Inflammatory macrophage treated with lipopolysaccharide for 4 hours (primary cell): ENCODE results near the gene PCBP3.

Experiments
- DNase-seq: peaks from one replicate; pipeline ENCODE4 v3.0.0-alpha.2; 2020

Gene PCBP3

DNA sequence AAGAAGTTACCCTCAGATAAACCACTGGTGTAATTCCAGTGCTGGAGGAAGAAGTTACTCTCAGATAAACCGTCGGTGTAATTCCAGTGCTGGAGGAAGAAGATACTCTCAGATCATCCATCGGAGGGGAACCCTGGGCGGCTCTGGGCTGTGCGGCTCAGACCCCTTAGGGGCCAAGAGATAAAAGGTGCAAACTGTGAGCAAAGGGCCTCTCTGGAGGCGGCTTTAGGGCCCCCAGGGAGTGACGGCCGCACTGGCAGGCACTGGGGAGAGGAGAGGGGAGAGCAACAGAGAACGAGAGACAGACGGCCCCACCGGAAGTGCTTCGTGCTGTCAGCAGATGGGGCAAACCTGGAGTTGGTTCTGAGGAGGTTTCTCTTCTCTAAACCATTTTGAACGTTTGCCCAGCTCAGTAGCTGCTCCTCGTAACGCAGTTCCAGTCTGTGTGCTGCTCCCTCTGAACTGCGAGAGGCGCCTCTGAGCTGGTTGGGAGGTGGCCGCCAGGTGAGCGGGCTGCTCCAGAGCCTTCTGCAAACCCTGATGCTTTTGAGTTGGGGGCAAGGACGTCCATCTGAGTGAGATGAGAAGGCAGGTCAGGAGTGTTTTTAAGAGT is 275.4 kb downstream of the PCBP3 start:
- no peak for DNase-seq

DNA sequence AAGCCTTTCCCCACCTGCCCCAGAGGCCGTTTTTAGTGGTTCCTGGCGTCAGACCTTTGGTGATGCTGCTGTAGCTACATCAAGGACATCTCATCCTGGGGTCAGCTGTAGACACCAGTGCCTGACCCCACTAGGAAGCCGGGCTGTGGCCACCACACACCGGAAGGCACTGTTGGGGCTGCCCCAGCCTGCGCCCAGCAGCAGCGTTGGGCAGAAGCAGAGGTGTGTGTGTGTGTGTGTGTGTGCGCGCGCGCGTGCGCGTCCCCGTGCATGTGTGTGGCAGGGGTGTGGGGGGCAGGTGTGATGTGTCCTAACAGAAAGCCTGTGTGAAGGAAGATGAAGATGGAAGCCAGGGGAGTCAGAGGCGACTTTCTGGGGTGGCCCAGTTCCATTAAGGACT is 276.1 kb downstream of the PCBP3 start:
- DNase-seq, result no peak

DNA sequence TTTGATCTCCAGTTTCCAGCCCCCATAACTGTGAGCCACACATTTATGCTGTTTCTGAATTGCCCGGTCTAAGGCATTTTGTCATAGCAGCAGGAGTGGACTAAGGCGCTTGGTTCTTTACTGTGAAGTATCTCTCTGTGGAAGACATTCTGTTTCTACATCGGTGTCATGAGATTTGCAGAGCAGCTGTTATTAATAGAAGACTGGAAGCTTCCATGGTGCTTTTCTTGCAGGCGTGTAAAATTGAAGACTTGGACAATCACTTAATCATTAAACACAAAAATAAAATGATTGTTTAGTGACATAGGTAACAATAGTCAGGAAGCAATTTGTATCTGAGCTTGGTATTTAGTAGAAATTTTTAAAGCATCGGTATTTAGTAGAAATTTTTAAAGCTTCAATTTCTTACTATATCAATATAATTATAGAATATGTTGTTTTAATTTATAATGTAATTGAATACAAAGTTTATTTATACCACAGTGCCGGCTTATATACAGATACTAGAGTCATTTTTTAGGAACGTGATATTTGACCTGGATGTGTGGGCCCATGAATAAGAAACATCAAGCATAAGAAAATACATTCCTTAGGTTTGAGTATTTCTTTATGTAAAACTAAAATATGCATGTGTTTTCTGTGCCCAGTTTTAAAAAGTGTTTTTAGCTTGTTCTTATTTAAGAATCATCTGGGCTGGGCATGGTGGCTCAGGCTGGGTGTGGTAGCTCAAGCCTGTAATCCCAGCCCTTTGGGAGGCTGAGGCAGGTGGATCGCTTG is 277.5 kb downstream of the PCBP3 start:
- DNase-seq, result no peak

DNA sequence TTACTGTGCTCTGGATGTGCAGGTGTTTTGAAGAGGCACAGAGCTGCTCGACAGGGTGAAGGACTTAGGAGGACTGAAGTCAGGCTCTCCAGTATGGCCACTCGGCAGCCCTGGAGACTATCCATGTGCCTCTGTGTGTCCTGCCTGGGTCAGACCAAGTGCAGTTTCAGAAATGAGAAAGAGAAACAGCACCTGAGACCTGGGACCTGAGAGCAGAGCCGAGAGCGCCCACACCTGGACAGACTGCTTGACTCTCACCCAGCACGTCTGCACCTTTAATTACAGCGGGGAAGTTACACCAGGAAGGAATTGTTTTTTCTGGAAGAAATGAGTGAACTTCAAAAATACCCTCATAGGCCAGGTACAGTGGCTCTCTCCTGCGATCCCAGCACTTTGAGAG is 278.4 kb downstream of the PCBP3 start:
- DNase-seq, result no peak

DNA sequence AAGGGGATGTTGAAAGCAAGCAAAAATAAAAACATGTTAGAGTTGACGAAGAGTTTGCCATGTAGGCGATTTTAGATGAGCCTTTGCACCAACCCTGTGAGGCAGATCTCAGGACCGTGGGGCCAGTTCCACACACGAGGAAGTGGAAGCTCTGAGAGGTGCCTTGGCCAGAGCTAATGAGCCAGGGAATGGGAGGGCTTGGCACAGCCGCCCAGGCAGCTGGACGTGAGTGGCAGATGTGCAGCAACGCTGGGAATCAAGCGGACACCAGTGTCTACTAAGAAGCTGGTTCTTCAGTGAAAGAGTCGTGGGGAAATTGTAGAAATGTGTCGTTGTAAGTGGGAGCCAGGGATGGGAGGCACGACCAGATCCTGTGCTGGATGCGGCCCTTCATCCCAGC is 279.1 kb downstream of the PCBP3 start:
- DNase-seq, result no peak

DNA sequence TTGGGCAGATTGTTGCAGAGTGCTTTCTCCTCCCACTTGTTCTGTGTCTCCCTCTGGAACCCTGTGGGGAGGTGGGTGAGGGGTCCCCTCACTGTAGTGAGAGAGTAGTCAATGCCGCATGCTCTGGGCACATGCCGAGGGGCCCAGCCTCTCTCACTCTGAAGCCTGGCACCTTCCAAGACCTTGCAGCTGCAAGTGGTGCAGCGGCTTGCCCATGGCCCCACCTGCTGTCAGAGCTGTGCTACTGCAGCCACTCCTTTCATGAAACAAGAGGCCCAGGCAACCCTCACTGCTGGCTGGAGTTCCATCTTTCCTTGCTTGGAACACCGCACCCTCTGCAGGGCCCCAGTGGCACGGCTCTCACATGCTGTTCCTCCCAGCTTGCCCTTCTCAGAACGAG is 279.6 kb downstream of the PCBP3 start:
- peak; percentile 32 for DNase-seq

DNA sequence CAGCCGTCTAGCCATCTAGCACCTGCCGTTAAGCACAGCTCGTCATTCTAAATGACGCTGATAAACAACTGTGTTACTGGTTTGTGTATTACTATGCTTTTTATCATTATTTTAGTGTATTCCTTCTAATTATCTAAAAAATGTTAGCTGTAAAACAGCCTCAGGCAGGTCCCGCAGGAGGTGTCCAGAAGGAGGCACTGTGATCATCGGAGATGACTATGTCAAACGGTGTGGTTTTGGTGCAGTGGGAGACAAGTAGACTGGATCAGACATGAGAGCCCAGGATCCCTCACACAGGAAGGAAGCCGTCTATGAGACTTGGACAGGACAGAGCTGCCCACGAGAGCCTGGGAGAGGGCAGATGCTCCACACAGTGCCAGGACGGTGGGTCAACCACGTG is 282.8 kb downstream of the PCBP3 start:
- DNase-seq, result no peak

DNA sequence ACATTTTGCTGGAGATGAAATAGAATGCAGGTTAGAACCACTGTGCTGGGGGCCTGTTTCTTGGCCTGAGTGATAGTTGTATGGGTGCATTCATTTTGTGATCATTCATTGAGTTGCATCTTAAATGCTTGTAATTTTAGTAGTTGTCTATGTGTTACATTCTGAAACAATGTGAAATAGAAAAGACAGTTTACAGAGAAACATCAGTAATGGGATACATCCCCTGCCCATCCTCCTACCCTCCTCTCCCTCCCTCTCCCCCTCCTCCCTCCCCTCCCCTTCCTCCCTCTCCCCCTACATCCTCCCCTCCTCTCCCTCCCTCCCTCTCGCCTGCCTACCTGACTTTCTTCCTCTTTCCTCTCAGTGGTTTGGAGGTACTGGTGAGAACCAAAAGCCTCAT is 283.5 kb downstream of the PCBP3 start:
- DNase-seq, result no peak

DNA sequence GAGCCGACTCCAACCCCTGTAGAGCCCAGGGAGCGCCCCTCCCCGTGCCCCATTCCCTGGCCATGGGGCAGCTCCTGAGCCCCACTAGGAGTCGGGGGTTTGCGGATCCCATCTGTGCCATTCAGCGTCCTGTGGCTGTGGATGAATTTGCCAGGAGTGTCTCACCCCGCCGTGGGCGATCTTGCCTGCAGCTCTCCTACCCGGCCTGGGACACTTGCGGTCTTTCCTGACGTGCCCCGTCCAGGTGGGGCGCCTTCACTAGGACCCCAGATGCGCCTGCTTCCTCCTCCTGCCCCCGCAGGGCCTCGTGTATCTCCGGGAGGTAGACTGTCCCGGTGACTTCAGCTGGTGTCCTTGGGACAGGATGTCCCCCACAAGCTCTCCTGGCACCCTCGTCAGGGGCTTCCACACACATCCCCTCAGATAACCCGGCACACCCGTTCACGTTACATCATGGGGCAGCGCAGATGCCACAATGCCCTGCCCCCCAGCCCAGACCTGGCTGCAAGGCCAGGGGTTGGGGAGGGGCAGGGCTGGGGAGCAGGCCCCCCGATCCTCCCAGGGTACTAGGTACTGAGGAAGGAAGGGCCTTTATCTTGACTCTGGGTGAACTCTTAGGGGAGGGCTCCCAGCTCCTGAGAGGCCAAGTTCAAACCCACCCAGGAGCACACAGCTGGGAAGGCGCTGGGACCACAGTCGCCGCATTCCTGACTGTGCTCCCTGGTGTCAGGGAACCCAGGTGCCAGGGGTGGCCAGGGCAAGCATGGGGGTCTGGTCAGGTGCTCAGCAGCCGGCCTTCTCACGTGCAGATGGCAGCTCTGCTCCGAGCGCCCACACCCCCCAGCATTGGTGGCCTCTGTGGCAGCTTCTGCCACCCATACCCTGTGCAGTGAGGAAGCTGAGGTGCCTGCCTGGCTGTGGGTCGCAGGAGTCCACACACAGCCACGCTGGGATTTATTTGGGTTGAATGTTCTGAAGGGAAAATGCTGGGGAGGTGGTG is 284.6 kb downstream of the PCBP3 start:
- DNase-seq, result no peak

DNA sequence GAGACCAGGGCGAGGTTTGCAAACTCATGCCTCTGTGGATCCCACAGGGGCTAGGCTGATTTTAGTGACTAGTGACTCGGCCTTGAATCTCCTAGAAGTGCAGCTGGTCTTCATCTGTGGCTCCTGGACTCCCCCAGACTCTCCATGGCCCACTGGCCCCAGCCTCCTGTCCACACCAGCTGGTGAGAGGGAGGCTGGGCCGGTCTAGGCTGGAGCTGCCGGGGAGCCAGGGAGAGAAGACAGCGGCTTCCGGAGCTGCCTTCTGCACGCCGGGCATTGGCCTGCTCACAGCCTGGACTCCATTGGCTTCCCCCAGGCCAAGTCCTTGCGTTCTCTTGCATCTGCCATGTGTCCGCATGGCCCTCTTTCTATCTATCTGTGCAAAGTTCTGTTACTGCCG is 285.9 kb downstream of the PCBP3 start:
- DNase-seq, result no peak

DNA sequence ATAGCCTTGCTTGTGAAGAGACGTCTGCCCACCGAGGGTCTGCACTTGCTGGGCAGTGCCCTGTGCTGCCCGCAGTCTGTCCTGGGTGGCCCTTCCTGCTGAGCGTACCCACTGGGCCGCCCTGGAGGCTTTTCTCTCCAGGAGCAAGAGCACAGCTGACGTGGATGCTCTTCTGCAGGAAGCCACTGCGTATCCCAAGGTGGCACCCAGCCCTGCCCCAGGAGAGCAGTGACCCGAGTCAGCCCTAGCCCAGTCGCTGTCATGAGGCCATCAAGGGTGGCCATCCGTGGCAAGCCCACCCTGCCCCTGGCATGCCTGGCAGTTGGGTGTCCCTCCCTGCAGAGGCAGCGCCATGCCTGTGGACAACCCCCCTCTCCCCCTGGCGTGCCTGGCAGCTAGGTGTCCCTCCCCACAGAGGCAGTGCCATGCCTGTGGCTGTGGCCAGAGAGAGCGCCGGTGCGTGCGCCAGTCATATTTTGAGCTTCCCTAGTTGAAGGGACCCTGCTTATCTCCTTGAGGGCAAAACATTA is 286.8 kb downstream of the PCBP3 start:
- no peak for DNase-seq

DNA sequence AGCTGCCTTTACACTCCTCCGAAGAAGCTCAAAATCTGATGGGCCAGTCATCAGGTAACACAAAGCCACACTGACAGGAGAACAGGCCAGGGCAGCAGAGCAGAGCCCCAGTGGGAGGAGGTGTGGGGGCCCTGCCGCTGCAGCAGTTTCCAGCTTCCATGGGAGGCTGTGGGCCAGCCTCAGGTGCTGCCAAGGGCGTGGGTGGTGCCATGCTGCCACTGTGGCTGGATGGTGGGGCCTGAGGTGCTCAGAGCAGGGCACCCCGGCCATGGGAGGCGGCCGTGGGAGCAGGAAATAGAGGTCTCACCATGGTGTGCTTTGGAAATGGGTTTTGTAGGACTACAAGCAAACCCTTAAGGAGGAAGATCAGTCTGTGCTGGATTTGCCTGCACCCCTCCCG is 287.3 kb downstream of the PCBP3 start:
- DNase-seq, result no peak

DNA sequence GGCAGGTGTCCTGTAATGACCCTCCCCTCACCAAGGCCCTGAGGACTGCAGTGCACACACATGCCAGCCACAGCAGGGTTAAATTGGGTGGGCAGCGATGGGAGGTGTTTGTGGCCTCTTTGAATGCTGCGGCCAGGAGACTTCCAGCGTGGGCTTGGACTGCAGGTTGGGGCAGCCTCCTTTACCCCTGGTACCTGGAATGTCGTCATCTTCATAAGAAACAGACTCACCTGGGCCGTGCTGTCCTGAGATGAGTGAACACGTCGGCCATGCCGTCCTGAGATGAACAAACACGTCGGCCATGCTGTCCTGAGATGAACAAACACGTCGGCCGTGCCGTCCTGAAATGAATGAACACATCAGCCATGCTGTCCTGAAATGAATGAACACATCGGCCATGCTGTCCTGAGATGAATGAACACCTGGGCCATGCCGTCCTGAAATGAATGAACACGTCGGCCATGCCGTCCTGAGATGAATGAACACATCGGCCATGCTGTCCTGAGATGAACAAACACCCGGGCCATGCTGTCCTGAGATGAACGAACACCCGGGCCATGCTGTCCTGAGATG is 288.0 kb downstream of the PCBP3 start:
- no peak for DNase-seq

DNA sequence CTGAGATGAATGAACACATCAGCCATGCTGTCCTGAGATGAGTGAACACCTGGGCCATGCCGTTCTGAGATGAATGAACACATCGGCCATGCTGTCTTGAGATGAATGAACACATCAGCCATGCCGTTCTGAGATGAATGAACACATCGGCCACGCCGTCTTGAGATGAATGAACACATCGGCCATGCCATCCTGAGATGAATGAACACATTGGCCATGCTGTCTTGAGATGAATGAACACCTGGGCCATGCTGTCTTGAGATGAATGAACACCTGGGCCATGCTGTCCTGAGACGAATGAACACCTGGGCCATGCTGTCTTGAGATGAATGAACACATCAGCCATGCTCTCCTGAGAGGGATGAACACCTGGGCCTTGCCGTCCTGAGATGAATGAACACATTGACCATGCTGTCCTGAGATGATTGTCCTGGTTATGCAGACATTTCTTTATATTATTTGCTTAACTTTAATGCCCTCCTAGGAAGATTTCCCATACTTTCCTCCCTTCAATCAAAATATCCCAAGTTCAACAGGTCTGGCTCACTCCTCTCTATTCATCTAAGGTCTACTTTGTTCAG is 289.5 kb downstream of the PCBP3 start:
- DNase-seq, result no peak

DNA sequence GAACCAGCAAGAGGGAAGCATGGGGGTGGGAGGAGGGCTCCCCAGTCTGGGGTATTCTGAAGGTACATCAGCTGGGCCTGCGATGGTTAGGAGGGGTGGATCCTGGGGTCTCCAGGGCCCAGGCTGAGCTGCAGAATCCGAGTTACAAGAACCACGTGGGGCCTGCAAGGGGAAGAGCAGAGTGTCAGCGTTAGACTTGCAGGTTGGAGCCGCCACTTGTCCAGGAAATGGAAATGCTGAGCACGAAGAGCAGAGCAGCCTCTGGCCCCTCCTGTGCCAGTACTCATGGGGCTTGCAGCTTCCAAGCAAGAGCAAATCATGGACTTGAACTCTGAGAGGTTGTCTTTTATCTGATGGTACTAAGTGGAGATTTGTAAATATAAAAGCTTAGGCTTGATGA is 290.6 kb downstream of the PCBP3 start:
- no peak for DNase-seq

DNA sequence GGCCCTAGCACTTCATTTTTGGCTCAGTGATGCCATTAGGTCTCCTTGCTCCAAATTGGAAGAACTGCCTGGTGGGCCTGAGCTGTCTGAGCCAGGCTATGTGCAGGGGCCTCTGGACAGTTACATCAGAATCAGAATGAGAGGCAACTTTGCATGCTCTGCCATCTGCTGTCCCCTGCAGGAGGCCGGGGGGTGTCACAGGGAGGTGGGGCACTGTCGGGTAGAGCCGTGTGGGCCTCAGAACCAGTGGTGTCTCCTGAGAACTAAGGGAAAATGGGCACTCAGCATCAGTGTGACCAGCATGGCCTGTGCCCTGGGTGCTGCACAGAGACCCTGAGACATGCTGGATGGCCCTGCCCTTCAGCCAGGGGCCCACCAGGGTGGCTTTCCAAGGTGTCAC is 291.0 kb downstream of the PCBP3 start:
- no peak for DNase-seq

DNA sequence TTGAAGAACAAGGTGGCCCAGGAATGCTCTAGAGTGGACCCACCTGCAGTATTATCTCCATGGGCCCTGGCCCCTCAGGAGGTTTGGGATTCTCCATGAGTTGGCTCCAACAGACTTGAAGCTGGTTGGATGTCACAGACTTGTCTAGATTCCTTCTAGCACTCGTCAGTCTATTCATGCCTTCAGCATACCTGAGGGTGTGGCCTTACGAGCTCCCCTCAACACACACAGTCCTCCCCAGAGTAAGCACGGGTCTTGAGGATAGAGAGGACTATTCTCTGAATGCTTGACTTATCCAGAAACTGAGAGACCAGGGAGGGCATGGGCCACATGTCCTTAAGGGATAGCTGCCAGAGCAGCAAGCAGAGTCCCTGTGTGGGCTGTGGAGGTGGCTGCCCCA is 292.1 kb downstream of the PCBP3 start:
- DNase-seq, result no peak

DNA sequence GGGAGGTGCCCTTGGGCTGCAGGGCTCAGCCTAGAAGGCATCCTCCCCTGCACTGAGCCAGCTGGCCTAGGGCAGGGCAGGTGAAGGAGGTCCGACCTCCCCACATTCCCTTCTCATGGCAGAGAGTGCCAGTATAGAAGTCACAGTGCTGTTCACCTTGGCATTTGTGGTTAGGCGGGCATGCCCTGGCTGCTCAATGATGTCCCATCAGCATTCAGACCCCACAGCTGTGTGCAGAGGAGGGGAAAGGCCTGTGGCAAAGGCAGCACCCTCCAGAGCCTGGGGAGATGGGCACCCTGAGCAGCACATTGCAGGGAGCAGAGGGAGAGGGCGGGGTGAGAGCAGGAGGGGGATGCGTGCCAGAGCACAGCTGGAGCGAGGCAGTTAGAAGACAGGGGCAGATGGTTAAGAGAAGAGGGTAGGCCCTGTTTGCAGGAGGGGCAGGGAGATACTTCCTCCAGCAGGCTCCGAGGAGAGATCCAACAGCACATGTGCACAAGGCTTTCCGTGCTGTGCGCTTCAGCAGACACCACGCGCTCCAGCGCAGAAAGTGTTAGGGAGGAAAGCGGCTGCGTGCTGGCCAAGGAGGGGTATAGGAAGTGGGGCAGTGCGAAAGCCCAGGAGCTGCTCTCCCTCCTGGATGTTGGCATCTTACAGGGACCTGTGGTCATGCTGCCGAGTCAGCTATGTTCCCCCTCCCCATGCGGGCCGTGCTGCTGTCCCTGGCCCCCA is 294.4 kb downstream of the PCBP3 start:
- no peak for DNase-seq

DNA sequence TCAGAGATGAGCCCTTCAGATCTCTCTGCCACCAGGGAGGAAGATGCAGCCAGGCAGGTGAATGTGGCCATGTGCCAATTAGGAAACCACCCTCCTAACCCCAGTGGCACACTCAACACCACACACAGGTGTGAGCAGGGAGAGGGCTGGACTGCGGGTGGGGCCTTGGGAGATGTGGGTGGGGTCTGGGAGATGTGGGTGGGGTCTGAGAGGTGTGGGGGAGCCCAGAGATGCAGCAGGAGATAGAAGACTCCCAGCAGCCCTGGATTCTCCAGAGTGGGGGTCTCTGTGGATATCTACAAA is 294.9 kb downstream of the PCBP3 start:
- no peak for DNase-seq

DNA sequence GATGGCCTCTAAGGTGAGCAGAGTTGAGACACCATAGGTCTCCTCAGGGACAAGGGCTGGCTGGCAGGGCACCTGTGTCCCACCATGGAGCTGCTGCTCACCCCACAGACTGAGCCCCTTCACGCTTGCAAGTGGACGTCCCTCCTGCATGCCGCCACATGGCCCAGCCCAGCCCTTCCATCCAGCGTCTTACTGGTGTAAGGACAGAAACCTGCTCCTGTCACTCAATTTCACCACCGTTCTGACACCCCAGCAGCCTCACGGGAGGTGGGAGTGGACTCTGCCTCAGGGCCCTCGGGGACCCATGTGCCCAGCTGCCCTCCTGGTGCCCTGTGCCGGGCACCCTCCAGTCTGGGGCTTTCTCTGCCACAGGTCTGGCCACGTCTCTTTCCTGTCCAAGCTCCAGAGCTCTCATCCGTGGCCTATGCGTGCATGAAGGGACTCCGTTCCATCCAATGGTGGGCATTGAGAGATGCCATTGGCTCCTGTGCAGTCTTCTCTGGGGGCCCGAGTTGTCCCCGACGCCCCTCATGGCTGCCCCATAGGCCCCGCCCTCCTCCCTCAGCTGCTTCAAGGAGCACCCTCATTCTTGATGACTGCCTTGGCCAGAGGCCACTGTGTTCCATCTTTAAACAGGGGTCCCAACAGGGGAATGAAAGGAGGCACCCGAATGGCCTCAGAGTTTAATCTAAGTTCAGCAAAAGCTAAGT is 295.4 kb downstream of the PCBP3 start:
- no peak for DNase-seq

DNA sequence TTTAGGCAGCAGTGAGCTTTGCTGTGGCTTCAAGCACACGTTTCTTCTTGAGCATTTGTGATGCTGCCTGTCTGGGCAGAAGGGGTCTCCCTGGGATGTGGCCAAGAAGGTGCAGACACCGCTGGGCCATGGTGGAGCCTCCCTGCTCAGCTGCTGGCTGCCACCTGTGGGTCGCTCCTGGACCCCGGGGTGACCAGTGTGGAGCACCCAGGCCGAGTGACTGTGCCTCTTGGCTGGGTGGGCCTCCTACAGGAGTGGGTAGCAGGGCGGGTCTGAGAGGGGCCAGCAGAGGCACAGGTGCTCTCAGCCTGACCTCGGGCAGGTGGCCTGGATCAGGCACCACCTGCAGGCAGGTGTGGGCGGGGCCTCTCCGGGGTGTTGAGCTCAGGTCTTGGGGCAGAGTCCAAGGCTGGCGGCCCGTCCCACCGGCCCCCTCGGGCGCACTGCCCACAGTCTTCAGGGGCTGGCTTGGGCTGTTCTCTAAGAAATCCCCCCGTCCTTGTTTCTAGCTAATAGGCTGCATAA is 296.1 kb downstream of the PCBP3 start:
- DNase-seq, result no peak
